Activated CD4-positive, alpha-beta T cell treated with anti-CD3 and anti-CD28 coated beads, Interleukin-2, Interleukin-6, amounts not matched to agents 100 ng/mL and 50 ng/mL, durations not matched to agents 16 hours and 8 hours (primary cell): ENCODE data around the gene MEF2D.
A peak's percentile ranks its signal among the peaks of the same experiment; 100 is the strongest.

Source experiments
- DNase-seq: peaks from one replicate; pipeline ENCODE4 v3.0.0-alpha.2; 2020

Gene MEF2D

DNA sequence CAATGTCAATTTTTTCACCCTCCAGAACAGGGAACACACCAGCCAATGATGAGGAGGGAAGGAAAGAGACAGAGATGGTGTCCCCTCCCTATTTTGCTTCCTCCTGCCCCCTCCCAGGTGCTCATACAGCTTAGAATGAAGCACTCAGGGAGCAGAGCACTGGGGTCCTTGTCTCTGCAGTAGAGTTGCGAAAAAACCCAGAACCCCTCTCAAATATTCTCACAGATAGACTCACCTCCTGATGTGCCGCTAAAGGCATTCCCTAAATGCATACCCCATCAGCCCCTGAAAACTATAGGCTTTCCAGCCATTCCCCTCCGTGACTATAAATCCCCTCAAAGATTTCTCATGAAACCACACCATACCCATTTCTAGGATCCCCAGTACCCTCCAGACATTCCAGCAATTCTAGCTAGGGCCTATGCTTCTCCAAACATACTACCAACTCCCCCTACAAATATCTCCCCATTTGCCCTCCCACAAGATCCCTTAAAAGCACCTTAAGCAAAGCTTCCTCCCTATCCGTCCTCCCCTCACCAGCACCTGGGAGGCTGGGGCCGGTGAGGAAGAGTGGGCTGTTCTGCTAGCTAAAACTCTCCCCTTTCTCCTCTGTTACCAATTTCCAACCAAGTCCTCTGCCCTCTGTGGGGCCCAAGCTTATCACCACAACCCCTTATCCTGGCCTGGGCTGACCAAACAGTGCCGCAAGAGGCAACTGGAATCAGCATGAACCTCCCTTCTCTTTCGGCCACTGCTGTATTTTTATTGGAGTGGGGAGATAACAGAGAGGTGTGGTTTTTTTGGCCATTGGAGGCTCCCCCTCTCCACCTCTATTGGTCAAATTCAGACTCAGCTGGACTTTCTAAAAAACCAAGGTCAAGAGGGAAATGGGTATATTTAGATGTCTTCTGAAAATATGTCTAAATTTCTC, 76.9 kb downstream of the MEF2D start:
- DNase-seq: no peak

DNA sequence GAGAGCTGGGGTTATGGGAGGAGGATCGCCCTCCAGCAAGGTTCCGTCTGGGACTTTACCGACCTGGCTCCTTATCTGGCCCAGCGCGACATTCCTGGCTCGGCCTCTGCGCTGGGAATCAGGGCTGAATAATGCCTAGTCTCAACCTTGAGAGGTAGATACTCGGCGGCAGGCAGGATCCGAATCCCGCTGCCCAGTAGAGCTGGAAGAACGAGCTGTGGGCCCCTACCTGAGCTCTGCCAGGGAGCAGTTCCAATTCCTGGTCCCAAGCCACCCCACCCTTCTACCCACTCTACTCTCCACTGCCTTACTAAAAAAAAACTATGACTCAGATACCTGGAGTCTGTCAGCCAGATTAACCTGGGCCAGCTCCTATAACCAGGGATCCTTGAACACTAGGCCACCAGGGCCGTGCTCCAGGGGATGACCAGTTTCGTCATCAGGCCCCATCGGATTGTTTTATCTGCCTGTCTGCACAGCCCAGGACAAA, 77.9 kb downstream of the MEF2D start:
- no peak for DNase-seq

DNA sequence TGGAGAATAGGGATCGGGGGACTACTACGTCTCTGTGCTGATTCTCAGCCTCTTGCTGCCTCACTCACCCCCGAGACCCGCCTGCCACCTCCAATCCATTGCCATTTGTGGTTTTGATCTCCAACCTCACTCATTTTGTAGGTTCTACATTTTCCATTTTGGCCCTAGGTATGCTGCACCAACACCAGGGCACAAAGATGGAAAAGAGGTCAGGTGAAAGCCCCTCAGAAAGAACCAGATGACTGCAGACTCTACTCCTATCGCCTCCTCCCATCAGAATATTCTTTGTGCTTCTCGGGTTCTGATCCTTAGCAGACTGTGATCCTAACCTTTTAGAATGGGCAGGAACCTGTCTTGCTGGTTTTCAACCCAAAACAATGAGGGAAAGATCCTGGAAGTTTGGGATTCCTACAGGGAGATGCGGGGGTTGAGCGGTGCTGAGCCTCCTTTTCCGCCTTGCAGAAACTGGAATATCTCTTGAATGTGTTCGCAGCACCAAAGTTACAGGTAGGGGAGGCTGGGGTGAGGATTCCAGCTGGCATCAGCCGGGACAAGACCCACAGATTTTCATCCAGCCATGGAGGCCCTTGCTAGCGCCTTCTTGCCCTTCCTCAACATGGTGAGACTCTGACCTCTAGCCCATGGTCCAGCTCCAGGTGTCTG, 78.5 kb downstream of the MEF2D start:
- no peak for DNase-seq

DNA sequence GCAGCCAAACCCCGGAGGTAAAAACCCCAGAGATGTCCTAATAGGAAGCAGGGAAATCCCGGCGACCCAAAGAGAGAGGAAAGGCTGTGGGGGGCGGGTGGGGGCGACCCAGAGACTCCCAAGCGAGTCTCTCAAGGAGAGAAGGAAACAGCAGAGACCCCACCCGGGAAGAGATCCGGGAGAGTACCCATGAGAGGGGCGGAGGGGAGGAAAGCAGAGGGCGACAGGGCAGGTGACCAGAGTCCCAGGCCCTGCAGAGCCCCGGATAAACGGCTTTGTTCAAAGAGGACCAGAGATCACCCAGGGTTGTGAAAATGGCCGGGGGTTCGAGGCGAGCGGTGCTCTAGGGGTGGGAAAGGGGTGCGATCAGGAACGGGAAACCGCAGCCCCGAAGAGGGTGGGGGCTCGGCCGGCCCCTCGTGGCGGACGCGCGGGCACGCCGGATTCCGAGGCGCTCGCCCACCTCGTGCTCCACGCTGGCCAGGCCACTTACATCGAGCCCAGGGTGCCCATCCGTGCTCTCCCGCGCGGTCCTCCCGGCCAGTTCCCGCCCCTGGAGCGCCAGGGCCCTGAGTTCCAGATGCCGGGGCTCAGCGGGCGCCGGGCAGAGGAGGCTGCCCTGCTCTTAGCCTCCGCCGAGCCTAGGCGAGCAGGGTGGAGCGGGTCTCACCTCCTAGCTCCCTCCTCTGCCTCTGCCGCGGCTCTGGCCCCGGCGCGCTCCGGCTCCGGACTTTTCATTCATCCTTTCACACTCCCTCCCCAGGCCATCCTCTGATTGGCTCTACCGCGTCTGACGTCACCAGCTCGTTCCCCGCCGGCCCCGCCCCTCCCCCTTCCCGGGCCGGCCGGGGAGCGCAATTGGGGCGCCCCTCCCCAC, 79.3 kb downstream of the MEF2D start:
- DNase-seq: peak; percentile 78

DNA sequence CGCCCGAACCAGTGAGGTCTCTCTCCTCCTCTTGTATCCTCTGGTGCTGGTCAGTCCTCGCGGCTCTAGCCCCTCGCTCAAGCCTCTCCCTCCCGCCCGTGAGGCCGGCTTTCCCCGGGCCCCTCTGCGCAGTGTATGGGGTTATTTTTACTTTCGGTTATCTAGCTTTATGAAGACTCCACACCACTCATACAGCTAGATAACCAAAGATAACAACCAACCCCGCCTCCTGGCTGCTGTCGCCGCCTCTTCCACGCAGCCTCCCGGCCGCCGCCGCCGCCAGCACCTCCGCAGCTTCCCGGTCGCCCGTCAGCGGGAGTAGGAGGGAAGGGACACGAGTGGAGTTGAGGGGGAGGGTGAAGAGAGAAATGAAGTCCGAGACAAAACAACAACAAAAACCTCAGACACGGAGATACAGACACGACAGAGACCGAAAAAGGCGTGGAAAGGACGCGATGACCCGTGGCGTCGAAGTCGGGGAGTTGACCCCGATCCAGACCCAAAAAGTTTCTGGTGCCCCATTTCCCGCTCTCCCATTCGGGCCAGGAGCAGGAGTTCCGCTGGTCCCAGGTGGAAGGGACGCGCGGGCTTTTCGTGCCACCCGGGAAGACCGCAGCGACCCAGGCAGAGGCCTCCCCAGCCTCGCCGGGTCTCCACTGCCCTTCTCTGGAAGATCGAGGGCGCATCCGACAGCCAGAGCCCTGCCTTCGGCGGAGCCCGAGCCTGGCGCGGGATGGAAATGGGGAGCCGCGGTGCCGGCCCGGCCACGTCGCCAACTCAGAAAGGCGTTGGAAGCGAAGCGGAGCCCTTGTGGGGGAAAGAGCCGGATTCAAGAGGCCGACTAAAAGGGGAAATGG, 80.1 kb downstream of the MEF2D start:
- DNase-seq: peak; percentile 35

DNA sequence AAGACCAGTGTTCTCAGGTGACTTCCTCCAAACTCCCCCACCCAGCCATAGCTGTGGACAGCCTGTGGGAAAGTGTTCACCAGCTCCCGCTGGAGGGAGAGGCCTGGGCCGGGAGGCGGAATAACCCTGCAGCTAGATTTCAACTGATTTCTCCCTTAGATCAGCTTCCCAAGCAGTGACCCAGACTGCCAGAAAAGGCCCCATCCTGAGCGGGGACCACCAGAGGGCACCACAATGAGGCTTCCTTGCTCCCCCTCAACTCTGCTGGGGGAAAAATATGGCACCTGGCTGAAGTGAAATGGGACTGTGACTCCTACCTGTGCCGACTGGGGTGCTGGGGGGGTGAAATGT, 80.7 kb downstream of the MEF2D start:
- peak; percentile 15 for DNase-seq

DNA sequence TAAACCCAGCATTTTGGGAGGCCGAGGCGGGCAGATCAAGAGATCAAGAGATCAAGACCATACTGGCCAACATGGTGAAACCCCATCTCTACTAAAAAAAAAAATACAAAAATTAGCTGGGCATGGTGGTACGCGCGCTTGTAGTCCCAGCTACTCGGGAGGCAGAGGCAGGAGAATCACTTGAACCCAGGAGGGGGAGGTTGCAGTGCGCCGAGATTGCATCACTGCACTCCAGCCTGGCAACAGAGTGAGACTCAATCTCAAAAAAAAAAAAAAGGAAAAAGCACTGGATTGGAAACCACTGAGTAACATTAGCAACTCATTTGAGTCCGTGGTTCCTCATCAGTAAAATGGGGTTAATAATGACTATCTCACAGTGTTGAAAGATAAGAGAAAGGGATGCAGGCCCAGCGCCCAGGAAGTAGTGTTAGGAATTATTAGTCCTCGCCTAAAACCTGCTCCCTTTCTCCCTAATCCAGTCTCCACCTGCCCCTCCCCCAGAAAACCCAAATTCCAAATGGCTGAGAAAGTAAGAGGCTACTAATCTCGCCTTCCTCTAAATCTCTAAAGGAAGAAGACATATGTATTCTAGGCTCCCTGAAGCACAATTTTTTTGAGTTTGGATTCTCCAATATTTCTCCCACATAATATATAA, 82.0 kb downstream of the MEF2D start:
- no peak for DNase-seq

DNA sequence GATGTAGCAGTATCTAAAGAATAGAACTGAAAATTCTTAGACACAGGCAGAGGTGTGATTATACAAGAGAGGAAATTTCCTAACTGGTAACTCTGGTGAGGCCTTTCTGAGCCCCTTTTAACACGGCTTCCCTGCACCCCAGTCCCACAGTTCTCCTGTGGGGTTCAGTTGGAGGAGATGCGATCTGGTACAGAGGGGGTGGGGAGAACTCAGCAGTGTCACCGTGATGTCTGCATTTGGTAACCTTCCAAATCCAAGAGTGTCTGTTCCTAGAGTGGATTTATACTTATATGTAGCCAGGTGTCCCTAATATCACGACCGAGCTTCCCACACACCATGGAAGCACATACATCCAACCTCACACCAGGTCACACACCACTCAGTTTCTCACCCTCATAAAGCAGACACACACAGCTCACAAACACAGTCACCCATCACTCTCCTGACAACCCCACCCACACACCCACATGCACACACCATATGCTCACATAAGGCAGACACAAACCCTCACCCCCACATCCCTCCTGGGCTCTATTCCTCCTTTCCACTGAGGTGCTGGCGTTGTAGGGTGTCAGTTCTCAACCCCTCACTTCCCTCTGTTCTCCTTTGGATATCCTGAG, 83.1 kb downstream of the MEF2D start:
- no peak for DNase-seq

DNA sequence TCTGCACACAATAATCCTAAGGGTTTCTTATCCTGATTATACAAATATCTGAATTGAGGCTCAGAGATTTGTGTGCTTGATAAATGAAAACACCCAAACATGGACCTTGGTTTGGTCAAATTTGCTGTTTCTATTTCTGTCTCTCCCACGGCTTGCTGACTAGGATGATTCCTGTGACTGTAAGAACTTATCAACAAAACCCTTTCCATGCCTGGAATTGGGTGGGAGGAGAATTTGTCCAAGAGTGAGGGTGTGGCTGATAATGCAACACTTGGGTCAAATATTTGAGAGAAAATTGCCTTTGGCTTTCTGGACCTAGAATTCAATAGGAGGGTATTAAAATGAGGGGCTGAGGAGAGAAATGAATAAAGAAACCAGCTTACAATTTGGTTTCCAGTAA, 83.6 kb downstream of the MEF2D start:
- DNase-seq: no peak

DNA sequence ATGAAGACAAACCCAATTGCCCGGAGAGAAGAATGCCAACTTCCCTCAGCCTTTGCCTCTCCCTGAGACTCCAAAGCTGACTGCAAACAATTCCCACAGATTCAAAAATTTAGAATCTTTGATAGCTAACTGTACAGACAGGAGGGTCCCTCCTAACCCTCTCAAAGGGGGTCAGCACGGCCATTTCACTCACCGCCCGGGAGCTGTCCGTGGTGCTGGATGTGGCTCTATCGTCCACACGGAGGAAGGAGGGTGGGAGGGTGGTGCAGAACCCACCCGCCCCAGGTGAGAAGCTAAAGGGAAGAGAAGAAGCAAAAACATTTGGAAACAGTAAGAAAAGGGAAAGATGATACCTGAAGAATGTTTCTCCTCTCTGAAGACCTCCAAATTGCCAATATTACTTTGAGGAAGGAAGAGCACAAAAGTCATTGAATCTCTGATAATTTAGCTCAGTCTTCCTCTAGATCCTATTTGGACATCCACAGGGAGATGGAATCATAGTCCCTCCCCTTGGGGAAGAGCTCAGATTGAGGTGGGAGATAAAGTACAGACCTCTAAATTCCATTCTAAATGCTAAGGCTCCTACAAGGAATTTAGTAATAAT, 86.0 kb downstream of the MEF2D start:
- no peak for DNase-seq
